Measurements from ENCODE around the gene FOXA3.

- TF ChIP-seq CTCF (IDR thresholded peaks at IDR 0.05; ENCODE audit: borderline replicate concordance, extremely low read depth, low read length, poor library complexity, severe bottlenecking) (no peak), EZH2 (IDR thresholded peaks at IDR 0.05; ENCODE audit: borderline replicate concordance, low read depth, low read length, severe bottlenecking) (no peak)
These were observed 3.5 kb upstream of the FOXA3 start for GRCh38 chr19:45860359-45861259.
